T-helper 1 cell treated with Interleukin-12 subunit alpha and Interleukin-12 subunit beta and Interleukin-4 antibody, amounts not matched to agents 30 μg/mL and 1 μg/mL, for 36 hours (primary cell): ENCODE results near the gene KDM8.
"Not testable (repeated sequence)": the region's sequence is repeated elsewhere in the genome, so short reads cannot be mapped to it uniquely, and the experiment has no call there.

Source experiments
- H3K27ac Mint-ChIP-seq: one replicate; pipeline ENCODE4 v1.8.0; 2021; ENCODE audit warnings: mild to moderate bottlenecking, mixed read lengths
- H3K27me3 Mint-ChIP-seq: one replicate; pipeline ENCODE4 v1.8.0; 2021; ENCODE audit warnings: low read depth, mixed read lengths
- H3K36me3 Mint-ChIP-seq: one replicate; pipeline ENCODE4 v1.8.0; 2021; ENCODE audit warnings: low read depth, mixed read lengths
- H3K4me1 Mint-ChIP-seq: one replicate; pipeline ENCODE4 v1.8.0; 2021; ENCODE audit warnings: low read depth, mixed read lengths
- H3K4me3 Mint-ChIP-seq: one replicate; pipeline ENCODE4 v1.8.0; 2021; ENCODE audit warnings: mild to moderate bottlenecking, moderate library complexity, mixed read lengths
- H3K9me3 Mint-ChIP-seq: one replicate; pipeline ENCODE4 v1.8.0; 2021; ENCODE audit warnings: mixed read lengths

KDM8 gene

GRCh38 chr16:27246439-27246838 lies 43.1 kb downstream of the KDM8 start:
- H3K36me3 Mint-ChIP-seq: peaks cover 47% of the 10 kb centered on the region
- peak overlapping the region; percentile 35 for H3K27ac Mint-ChIP-seq
- no peak overlapping the region for H3K4me3 Mint-ChIP-seq
- no peaks in the 10 kb centered on the region for H3K27me3 Mint-ChIP-seq
- H3K4me1 Mint-ChIP-seq: peaks cover 66% of the 10 kb centered on the region
- no peaks in the 10 kb centered on the region for H3K9me3 Mint-ChIP-seq

GRCh38 chr16:27247076-27247475 lies 43.8 kb downstream of the KDM8 start:
- H3K27me3 Mint-ChIP-seq, H3K4me3 Mint-ChIP-seq, H3K9me3 Mint-ChIP-seq: not testable (repeated sequence)
- peak overlapping the region; percentile 5 for H3K27ac Mint-ChIP-seq
- H3K36me3 Mint-ChIP-seq: peaks cover 51% of the 10 kb centered on the region
- peaks cover 69% of the 10 kb centered on the region for H3K4me1 Mint-ChIP-seq

- Mint-ChIP-seq H3K4me3 (no peak overlapping the region), H3K27me3 (no peaks in the 10 kb centered on the region), H3K9me3 (no peaks in the 10 kb centered on the region), H3K27ac (no peak overlapping the region), H3K4me1 (peaks cover 63% of the 10 kb centered on the region), H3K36me3 (peaks cover 52% of the 10 kb centered on the region)
These were observed 44.7 kb downstream of the KDM8 start for GRCh38 chr16:27248036-27248435.

DNA sequence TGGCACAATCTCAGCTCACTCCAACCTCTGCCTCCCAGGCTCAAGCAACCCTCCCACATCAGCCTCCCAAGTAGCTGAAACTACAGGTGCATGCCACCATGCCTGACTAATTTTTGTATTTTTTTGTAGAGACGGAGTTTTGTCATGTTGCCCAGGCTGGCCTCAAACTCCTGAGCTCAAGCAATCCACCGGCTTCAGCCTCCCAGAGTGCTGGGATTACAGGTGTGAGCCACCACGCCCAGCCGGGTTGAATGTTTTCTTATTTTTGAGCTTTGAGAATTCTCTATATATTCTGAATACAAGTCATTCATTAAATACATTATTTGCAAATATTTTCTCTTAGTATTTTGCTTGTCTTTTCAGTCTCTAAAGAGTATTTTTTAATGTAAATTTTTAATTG lies 45.6 kb downstream of the KDM8 start:
- not testable (repeated sequence) for H3K27me3 Mint-ChIP-seq, H3K9me3 Mint-ChIP-seq, H3K4me3 Mint-ChIP-seq, H3K27ac Mint-ChIP-seq
- Mint-ChIP-seq H3K36me3 (peaks cover 55% of the 10 kb centered on the region), H3K4me1 (peaks cover 64% of the 10 kb centered on the region)

GRCh38 chr16:27251541-27252205 lies 48.3 kb downstream of the KDM8 start:
- peak overlapping the region; percentile 22 for H3K27ac Mint-ChIP-seq
- H3K36me3 Mint-ChIP-seq: peaks cover 60% of the 10 kb centered on the region
- H3K4me3 Mint-ChIP-seq: no peak overlapping the region
- H3K4me1 Mint-ChIP-seq: peaks cover 57% of the 10 kb centered on the region
- no peaks in the 10 kb centered on the region for H3K9me3 Mint-ChIP-seq
- no peaks in the 10 kb centered on the region for H3K27me3 Mint-ChIP-seq

GRCh38 chr16:27252206-27252585 lies 48.9 kb downstream of the KDM8 start:
- H3K4me1 Mint-ChIP-seq: peaks cover 55% of the 10 kb centered on the region
- H3K36me3 Mint-ChIP-seq: peaks cover 62% of the 10 kb centered on the region
- peak overlapping the region; percentile 22 for H3K27ac Mint-ChIP-seq
- H3K27me3 Mint-ChIP-seq: no peaks in the 10 kb centered on the region
- H3K9me3 Mint-ChIP-seq: no peaks in the 10 kb centered on the region
- H3K4me3 Mint-ChIP-seq: no peak overlapping the region

- Mint-ChIP-seq H3K9me3 (no peaks in the 10 kb centered on the region), H3K36me3 (peaks cover 62% of the 10 kb centered on the region), H3K4me1 (peaks cover 59% of the 10 kb centered on the region), H3K27ac (peak overlapping the region; percentile 89), H3K4me3 (no peak overlapping the region), H3K27me3 (no peaks in the 10 kb centered on the region)
These were observed 50.2 kb downstream of the KDM8 start for GRCh38 chr16:27253526-27253930.

GRCh38 chr16:27254262-27254811 lies 51.0 kb downstream of the KDM8 start:
- peaks cover 61% of the 10 kb centered on the region for H3K4me1 Mint-ChIP-seq
- no peaks in the 10 kb centered on the region for H3K9me3 Mint-ChIP-seq
- peak overlapping the region; percentile 73 for H3K4me3 Mint-ChIP-seq
- H3K27ac Mint-ChIP-seq: peak overlapping the region; percentile 89
- H3K27me3 Mint-ChIP-seq: no peaks in the 10 kb centered on the region
- H3K36me3 Mint-ChIP-seq: peaks cover 63% of the 10 kb centered on the region

GRCh38 chr16:27256861-27257260 lies 53.5 kb downstream of the KDM8 start:
- H3K4me3 Mint-ChIP-seq: no peak overlapping the region
- H3K36me3 Mint-ChIP-seq: peaks cover 50% of the 10 kb centered on the region
- no peak overlapping the region for H3K27ac Mint-ChIP-seq
- no peaks in the 10 kb centered on the region for H3K9me3 Mint-ChIP-seq
- no peaks in the 10 kb centered on the region for H3K27me3 Mint-ChIP-seq
- H3K4me1 Mint-ChIP-seq: peaks cover 49% of the 10 kb centered on the region

DNA sequence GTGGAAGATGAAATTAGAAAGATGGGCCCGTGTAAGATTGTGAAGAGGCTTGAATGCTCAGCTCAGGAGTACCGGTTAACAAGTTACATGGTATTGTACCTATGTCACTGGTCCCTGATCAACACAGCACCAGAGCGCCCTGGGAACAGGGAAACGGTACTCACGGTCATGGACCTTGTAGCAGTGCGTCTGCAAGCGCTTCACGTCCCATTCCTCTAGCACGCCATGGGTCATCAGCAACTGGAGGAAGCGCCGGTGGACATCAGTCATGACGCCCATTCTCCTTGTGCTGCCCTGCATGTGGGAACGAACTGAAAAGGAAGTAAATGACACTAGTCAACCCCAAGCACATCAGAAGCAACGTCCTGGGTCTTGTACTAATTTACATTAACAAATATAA lies 53.9 kb downstream of the KDM8 start:
- peaks cover 48% of the 10 kb centered on the region for H3K4me1 Mint-ChIP-seq
- no peak overlapping the region for H3K27ac Mint-ChIP-seq

GRCh38 chr16:27258241-27258734 lies 55.0 kb downstream of the KDM8 start:
- Mint-ChIP-seq H3K4me3 (no peak overlapping the region), H3K27ac (no peak overlapping the region), H3K4me1 (peaks cover 52% of the 10 kb centered on the region), H3K36me3 (peaks cover 52% of the 10 kb centered on the region), H3K27me3 (no peaks in the 10 kb centered on the region), H3K9me3 (no peaks in the 10 kb centered on the region)

More for the DNA sequence above, 53.9 kb downstream of the KDM8 start:
- Mint-ChIP-seq H3K9me3 (no peaks in the 10 kb centered on the region), H3K36me3 (peaks cover 48% of the 10 kb centered on the region), H3K4me3 (no peak overlapping the region), H3K27me3 (no peaks in the 10 kb centered on the region)

GRCh38 chr16:27259710-27260109 lies 56.4 kb downstream of the KDM8 start:
- H3K27ac Mint-ChIP-seq: no peak overlapping the region
- peaks cover 50% of the 10 kb centered on the region for H3K36me3 Mint-ChIP-seq
- no peak overlapping the region for H3K4me3 Mint-ChIP-seq
- no peaks in the 10 kb centered on the region for H3K27me3 Mint-ChIP-seq
- peaks cover 40% of the 10 kb centered on the region for H3K4me1 Mint-ChIP-seq
- no peaks in the 10 kb centered on the region for H3K9me3 Mint-ChIP-seq

GRCh38 chr16:27262904-27263423 lies 59.6 kb downstream of the KDM8 start:
- Mint-ChIP-seq H3K36me3 (peaks cover 40% of the 10 kb centered on the region), H3K4me1 (peaks cover 39% of the 10 kb centered on the region)
- H3K9me3 Mint-ChIP-seq, H3K27me3 Mint-ChIP-seq, H3K27ac Mint-ChIP-seq, H3K4me3 Mint-ChIP-seq: not testable (repeated sequence)

GRCh38 chr16:27264151-27264550 lies 60.8 kb downstream of the KDM8 start:
- Mint-ChIP-seq H3K4me1 (peaks cover 33% of the 10 kb centered on the region), H3K27me3 (no peaks in the 10 kb centered on the region), H3K4me3 (no peak overlapping the region), H3K9me3 (no peaks in the 10 kb centered on the region), H3K27ac (no peak overlapping the region), H3K36me3 (peaks cover 38% of the 10 kb centered on the region)

DNA sequence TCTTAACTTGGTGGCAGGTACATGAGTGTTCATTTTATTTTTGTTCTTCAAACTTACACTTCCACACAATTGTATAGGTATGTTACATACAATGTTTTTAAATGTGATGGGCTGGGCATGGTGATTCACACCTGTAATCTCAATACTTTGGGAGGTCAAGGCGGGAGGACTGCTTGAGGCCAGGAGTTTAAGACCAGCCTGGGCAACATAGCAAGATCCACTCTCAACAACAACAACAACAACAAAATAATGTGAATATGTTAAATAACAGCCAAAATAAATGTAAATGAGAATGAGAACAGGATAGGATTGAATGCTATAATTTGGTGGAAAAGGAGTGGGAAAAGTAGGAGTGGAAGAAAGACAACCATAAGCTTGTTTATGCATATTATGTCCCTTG lies 62.7 kb downstream of the KDM8 start:
- peak overlapping the region; percentile 38 for H3K4me3 Mint-ChIP-seq
- peaks cover 34% of the 10 kb centered on the region for H3K36me3 Mint-ChIP-seq
- H3K27me3 Mint-ChIP-seq: no peaks in the 10 kb centered on the region
- no peaks in the 10 kb centered on the region for H3K9me3 Mint-ChIP-seq
- peaks cover 48% of the 10 kb centered on the region for H3K4me1 Mint-ChIP-seq
- H3K27ac Mint-ChIP-seq: no peak overlapping the region
